ENCODE measurements around the gene MYO5B.
"Not testable (repeated sequence)": the region's sequence is repeated elsewhere in the genome, so short reads cannot be mapped to it uniquely, and the experiment has no call there.

The MYO5B gene

DNA sequence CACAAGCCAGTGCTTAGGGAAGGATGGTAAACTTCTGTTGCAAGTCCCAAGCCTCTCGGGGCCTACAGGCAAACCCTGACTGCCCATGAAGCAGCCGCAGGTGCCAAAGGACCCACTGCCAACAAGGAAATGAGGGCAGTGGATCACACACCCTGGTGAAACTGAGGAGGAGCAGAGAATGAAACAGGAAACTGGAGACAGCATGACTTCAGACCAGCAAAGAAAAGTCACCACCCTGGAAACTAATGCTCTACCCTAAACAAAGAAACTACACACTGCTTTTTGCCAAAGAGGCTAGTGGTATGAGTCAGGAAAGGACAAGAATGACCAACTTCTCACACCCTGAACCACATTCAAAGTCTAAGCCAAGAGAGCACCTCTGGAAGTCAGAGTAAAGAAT is 97.2 kb downstream of the MYO5B start:
- no peak for DNase-seq

DNA sequence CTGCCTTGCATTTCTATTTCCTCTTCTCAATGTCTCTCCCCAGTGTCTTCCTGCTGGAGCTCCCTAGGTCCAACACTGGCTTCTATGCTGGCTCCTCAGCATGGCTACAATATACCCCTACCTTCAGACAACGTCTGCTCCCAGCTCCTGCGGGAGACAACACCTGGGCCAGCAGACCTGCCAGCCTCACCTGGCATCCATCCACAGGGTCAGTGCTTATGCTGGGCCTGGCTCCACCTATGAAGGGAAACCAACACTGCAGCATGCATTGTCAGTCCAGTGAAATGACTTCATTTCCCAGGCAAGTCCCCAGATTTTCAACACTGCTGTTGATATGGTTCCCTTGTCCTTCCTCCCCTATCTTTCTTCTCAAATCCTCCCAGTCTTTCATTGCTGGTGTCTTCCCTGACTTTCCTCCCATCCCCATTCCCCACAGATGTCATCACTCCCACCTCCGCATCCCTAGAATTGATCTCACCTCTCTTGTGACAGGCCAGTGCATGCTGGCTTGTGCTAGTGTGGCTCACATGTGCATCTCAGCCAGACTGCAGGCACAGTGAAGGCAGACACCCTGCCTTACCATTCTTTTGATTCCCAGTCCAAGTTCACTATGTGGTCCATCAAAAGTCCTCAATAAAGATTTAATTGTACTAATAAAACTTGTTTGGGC is 98.0 kb downstream of the MYO5B start:
- DNase-seq: no peak

DNA sequence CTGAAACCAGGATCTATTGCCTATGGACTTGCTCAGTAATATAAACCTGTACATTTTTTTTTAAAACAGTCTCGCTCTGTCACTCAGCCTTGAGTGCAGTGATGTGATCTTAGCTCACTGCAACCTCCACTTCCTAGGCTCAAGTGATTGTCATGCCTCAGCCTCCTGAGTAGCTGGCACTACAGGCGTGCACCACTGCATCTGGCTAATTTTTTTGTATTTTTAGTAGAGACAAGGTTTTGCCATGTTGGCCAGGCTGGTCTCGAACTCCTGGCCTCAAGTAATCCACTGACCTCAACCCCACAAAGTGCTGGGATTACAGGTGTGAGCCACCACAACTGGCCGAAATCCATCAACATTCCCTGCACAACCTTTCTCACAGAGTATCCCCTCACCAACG is 100.2 kb downstream of the MYO5B start:
- DNase-seq: not testable (repeated sequence)

DNA sequence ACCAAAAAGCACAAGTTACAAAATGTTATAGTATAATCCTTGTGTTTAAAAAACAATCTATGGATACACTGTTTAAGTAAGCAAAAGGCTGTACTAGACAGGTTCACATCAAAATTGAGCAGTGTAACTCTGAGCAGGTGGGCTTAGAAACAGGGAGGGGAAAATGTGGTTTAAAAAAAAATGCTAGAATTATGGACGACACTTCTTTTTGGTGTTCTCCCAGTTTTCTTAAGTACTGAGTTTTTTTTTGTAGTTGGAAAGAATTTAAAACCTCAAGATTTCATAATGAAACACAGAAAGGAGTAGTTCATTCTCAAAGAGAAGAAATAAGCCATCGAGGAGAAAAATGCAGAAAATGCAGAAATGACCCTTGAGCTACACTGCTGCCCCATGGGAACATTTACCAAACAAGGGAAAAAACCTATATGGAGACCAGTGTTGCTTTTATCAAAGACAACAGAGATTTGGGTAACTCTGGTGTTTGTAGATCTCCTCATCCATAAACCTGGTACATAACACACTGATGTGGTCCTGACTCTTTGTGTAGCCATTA is 100.7 kb downstream of the MYO5B start:
- no peak for DNase-seq

DNA sequence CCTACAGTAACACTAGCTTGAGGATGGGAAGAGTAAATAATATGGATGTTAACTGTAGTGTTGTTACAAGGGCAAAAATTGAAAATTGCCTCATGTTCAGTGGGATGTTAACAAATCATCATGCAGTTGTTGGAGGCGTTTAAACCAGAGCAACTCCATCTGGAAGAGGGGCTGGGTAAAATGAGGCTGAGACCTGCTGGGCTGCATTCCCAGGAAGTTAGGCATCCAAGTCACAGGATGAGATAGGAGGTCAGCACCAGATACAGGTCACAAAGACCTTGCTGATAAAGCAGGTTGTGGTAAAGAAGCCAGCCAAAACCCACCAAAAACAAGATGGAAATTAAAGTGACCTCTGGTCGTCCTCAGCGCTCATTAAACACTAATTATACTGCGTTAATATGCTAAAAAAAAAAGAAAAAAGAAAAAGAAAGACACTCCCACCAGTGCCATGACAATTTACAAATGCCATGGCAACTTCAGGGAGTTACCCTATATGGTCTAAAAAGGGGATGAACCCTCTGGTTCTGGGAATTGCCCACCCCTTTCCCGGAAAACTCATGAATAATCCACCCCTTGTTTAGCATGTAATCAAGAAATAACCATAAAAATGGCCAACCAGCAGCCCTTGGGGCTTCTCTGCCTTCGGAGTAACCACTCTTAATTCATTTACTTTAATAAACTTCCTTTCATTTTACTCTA is 101.4 kb downstream of the MYO5B start:
- no peak for DNase-seq

DNA sequence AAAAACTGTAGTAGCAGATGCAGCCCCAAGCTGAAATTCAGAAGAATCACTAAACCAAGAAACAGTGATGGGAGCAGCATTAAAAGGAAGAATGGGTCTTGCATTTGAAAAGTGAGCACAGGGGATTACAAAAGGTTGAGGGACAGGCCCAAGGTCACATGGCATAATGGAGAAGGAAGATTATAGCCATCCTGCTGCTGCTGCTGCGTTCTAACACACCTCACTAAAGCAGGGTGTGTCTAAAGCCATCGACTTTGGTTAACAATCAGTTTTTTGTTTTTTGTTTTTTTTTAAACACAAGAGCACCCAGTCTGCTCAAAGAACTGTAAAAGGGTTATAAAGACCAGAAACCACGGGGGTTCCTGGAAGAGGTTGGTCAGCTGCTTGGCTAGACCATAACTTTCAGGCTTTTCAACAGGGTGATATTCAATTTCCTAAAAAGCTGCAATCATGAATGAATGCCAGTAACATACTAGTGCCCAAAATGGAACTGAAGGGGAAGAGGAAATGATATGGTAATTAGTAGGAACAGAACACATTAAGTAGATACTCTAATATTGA is 102.6 kb downstream of the MYO5B start:
- no peak for DNase-seq

DNA sequence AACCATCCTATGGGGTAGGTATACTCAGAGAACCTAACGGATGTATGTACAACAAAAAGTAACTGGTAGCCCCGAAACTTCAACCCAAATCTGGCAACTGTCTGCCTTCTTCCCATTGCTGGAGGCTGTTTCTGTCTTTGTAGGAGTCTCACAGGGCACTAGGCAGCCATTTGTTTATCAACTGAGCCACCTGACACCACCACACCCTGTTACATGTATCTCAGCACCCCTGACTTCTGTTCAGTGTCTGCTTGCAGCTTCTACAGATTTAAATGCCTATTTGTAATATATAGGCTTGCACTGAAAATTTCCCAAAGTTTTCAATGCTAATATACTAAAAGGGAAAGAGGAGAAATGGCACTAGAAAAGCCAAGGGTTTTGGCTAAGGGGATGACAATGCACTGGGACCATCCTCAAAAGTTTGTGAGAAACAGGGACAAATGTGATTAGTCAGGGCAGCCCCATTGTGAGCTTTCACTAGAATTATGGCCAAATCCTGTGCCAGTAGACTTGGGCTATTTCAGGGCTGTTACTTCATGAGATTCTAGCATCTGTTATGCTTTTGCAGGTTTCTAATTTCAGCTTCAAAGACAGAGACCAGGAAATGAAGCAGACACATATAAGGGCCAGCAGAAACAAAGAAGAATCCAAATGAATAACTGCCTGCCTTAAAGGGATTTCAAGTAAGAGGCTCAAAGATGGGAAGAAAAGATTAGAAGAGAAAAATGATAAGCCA is 103.3 kb downstream of the MYO5B start:
- DNase-seq: no peak

DNA sequence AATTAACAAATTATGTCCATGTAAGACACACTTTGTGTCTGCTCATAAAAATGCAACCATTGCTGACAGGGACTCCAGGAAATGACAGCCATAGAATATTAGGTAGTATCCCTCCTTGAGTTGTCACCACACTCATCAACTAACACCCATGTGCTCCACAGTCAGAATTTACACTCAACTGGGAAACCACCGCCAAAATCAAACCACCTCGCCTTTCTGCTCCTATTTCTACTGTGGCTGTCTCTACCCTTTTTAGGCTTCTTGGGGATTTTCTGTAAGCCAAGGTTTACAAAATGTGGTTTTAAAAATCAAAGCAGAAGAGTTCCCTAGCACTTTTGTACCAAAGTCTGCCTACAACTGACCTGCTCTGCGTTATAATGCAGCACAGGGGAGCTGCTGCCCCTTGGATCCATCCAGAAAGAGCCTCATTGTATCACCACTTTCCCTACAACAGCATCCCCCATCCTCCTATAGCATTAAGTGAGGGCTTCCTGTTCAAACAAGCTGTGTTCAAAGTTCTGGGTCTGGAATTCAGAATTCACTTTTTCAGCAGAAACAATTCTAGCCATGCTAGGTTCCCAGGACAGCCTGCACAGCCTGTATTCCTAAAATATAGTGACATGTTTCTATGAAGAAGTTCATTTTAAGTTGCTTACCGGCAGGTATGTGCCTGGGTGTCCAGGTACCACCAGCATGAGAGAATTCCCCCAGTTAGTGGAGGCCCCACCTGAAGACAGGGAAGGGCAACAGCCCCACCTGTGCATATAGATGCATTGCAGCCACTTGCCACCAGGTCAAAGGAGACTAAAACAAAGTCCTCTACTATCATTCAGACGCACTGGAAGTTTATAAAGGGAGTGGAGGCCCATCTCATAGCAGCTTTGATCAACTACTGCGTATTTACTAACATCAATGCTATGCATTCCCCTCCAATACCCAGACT is 104.3 kb downstream of the MYO5B start:
- no peak for DNase-seq

DNA sequence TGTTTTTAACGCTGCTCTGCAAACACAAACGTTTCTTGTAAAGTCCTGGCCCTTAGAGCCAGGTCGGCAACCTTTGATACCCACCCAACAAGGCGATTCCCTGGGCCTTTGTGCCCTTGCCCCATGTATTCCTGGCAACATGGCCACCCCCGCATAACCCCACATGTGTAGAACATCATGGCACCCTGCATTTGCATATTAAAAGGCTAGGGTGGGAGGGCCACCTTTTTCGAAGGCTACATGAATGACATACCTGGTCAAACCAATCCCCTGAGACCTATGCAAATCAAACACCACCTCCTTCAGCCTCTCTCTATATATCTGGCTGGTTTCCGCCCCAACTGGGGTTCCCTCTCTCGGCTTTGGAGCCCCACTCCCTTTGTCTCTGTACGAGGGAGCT is 105.2 kb downstream of the MYO5B start:
- DNase-seq: no peak

DNA sequence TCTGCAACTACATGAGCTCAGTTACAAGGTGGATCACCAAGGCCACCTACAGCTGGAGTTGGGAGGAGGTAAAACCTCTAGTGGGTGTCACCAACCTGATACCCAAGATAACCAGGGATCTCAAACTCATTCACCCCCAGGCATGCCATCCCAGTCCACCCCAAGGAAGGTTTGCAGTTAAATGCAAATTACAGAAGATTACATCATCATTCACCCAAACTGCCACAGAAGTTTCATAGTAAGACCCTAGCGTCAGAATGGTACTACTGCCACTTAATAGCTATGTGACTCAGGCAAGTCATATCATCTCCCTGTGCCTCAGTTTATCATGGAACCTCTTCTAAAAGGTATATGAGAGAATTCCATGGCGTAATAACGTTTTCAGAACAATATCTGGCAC is 111.2 kb downstream of the MYO5B start:
- no peak for DNase-seq

DNA sequence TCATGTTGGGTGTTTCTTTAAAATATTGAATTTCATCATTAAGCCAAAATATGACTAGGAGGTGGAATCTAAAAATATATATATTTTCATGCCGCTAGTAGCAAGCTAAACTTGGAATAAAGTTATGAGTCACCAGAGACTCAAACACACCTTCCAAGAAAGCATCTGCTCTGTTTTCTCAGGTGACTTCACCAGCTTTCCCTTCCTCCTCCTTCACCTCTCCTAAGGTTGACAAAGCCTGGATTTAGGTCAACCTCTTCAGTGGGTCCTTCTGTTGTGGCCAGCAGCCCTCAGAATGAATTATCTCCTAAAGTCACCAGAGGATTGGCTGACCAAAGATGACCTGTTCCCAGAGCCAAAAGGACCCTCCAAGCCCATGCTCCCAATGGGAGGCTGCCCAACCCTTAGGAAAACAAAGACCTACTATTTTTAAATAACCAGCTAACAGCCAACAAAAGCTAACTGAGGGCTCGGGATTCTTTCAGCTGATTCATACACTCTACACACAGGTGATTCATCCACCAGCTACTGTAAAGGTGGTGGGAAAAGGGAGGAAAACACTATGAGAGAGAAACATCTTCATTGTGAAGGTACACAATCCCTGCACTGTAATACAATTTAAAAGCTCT is 113.9 kb downstream of the MYO5B start:
- DNase-seq: no peak

DNA sequence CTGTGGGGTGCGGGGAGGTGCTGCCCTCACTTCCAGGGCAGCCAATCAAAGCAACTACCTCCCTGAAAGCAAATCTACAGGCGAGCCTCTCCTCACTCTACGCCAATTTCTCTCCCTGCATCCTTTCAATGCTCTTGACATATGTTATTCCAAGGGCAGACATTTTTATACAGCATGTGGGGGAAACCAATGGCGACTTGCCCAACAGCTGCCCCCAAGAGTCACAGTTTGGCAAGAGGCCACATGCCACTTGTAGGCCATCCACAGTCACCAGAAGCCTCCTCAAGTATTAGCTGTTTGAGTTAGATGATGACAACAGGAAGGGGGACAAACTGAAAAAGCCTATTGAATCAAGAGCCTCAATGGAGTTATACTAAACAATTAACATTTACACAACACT is 114.6 kb downstream of the MYO5B start:
- no peak for DNase-seq

DNA sequence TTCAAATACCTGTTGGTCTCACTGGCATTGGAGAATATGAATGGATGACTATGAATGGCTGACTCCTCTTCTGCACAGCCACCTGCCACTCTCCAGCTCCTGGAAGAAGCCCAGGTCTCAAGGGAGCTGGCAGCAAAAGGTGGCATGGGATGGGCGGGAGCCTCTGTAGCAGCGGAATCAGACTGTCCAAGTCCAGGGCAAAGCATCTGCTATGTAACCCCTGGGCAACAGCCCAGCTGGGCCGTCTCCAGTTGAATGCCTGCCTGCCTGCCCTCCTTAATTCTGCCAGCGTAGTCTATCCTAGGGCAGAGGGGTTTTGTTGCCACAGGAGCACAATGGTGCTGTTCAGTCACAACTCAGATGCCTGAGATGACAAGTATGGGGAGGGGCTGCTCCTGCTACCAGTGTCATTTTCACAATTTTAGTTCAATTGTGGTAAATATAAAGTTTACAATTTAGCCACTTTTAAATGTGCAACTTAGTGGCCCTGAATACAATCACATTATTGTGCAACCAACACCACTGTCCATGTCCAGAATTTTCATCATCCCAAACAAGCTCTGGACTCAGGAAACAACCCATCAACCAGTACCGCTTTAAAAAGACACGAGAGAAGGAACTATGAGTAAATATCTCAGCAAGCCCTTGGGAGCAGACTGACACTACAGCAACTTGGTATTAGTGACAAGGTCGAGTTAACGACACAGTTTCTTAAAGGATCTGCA is 115.2 kb downstream of the MYO5B start:
- DNase-seq: no peak

DNA sequence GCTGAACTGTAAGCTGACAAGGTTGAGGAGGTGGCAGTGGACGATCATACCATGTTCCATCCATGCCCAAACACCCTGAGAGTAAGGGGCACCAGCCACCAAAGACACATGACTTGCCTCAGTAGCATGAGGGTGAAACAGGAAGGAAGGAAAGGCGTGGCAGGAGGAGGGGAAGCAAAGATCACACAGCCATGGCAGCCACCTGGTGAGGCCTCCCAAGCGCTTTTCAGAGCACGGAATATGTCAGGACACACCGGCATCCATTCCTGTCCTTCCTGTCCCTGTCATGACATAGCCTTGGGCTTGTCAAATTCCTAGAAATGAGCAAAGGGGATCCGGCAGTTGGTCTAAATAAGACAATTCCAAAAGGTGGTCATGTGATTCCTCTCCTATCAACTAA is 118.7 kb downstream of the MYO5B start:
- DNase-seq: no peak

DNA sequence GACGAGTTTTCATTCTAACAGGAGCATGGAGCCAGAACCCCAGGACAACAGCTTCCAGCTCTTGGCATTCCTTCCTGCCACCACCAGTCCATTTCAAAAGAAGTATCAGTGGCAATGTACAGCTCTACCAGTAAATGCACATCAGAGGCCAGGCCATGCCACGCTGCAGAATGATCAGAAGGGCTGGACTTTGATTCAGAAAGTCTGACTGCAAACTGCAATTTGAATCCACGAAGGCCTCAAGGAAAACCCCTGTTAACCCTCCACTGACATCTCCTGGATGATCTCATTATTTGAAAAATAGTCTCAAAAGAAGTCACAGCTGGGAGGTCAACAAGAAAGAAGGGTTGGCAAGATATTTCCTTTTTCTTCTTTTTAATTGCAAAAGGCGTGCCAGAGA is 119.2 kb downstream of the MYO5B start:
- DNase-seq: no peak

DNA sequence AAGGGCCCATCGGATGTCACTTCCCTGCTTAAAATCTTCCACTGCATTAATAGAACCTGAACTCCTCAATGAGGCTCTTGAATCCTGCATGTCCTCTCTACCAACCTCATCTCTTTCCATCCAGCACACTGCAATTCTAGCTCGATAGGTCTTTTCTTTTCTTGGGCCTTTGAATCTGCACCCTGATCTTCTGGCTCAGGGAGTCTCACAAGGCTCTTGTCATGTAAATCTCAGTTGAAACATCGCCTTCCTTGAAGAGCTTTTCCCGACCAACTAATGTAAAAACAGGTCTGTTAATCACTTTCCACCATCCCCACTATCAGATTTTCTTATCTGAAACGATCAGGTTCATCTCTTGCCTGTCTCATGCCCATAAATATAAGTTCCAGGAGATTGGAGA is 120.5 kb downstream of the MYO5B start:
- DNase-seq: no peak

DNA sequence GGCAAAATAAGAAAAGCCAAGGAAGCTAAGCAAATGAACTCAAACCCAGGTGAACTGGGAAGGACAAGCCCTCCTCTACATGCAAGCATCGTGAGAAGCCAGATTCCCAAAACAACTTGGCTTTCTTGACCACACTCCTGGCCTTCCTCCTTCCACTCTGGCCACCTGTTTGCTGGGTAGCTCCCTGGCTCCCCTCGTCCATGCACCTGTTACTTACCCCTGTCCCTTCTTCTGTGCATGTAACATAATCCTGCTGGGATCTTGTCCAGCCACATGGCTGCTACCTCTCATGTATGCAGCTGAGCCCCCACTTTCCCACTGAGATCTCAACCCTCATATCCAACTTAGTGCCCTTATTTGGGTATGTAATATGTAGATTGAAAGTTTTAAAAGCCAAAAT is 121.6 kb downstream of the MYO5B start:
- DNase-seq: no peak

DNA sequence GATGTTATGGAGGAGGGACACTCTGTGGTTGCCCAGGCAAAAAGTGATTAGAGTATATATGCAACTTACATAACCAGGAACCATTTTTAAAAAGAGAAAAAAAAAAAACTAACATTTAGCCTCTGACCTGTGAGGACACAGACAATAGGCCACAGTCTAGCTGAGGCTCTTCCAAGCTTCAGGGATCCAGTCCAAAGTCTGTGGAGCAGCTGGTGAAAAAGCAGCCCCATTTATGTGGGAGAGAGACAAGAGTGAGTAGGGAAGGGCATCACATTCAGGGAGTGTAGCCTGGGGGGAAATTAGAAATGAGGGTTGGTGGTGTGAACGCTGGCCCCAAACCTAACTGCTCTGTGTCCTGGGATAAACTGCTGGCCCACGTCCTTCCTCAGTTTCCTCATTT is 122.8 kb downstream of the MYO5B start:
- DNase-seq: no peak

DNA sequence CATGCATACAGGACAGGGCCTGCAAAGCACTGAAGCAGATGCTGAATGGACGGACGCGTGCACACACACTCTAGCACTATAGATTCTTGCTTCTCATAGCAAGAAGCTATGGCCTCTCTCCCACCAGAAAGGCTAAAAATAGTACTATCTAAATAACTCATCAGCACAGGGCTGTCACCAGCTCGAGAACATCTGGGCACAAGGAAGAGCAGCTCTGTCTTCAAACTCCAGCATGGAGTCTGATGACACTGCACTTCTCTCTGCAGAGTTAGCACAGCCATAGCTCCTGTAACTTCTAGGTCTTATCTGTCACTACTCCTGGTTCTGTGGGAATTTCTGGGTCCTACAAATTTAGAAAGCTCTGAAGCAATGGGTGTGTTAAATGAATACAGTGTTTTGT is 123.5 kb downstream of the MYO5B start:
- no peak for DNase-seq

DNA sequence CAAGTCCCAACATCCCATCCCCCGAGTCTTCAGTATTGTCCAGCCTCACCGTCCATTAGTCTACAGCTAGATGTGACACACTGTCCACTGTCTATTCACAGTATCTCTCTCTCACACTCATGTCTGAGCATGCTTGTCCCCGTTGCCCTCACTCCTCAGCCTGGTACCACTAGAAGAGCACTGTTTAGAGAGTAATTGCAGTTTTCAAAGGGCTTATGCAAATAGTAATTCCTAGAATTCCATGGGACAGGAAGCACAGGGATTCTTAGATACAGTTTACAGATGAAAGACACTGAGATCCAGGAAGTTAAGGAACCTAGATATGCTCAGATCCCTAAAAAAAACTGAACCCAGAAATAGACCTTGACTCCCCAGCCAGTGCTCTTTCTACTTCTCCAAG is 125.5 kb downstream of the MYO5B start:
- no peak for DNase-seq

DNA sequence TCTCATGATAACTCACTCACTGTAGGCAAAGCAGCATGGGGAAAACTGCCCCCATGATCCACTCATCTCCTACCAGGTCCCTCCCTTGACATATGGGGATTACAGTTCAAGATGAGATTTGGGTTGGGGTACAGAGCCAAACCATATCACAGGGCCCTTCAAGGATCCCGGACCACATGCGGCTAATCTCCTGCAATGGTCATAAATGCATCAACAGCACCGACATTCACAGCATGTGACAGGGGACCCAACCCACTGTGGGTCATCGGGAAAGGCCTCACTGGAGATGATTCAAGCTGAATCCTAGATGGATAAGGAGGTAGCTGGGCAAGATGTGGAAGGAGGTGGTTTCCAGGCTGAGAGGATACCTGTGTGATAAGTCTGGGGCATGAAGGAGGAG is 129.4 kb downstream of the MYO5B start:
- DNase-seq: no peak

Measured in CD4-positive, alpha-beta T cell treated with Interleukin-17A for 4 hours (primary cell).